Measurements from ENCODE around the gene VIPR2.

The VIPR2 gene

GRCh38 chr7:159157714-159158113 lies 13.0 kb upstream of the VIPR2 start:
- no peak for DNase-seq

GRCh38 chr7:159156436-159157245 lies 12.0 kb upstream of the VIPR2 start:
- no peak for DNase-seq

GRCh38 chr7:159155410-159155809 lies 10.7 kb upstream of the VIPR2 start:
- no peak for DNase-seq

- DNase-seq: no peak
Measured at GRCh38 chr7:159154243-159154642, 9.6 kb upstream of the VIPR2 start.

GRCh38 chr7:159153511-159153910 lies 8.8 kb upstream of the VIPR2 start:
- DNase-seq: no peak

GRCh38 chr7:159152816-159153215 lies 8.1 kb upstream of the VIPR2 start:
- no peak for DNase-seq

GRCh38 chr7:159151231-159151630 lies 6.6 kb upstream of the VIPR2 start:
- DNase-seq: no peak

- no peak for DNase-seq
Measured at GRCh38 chr7:159149488-159149887, 4.8 kb upstream of the VIPR2 start.

- DNase-seq: no peak
Measured at GRCh38 chr7:159148430-159149395, 4.0 kb upstream of the VIPR2 start.

GRCh38 chr7:159147687-159148086 lies 3.0 kb upstream of the VIPR2 start:
- no peak for DNase-seq

GRCh38 chr7:159147246-159147645 lies 2.6 kb upstream of the VIPR2 start:
- no peak for DNase-seq

GRCh38 chr7:159146084-159146858 lies 1.6 kb upstream of the VIPR2 start:
- no peak for DNase-seq

GRCh38 chr7:159145490-159145855 lies 806 bp upstream of the VIPR2 start:
- no peak for DNase-seq

- no peak for DNase-seq
Measured at GRCh38 chr7:159143780-159144757, 598 bp downstream of the VIPR2 start.

- DNase-seq: no peak
Measured at GRCh38 chr7:159142730-159143129, 1.9 kb downstream of the VIPR2 start.

GRCh38 chr7:159142199-159142598 lies 2.5 kb downstream of the VIPR2 start:
- DNase-seq: no peak

- no peak for DNase-seq
Measured at GRCh38 chr7:159141660-159142059, 3.0 kb downstream of the VIPR2 start.

GRCh38 chr7:159141167-159141566 lies 3.5 kb downstream of the VIPR2 start:
- DNase-seq: no peak

GRCh38 chr7:159140170-159140910 lies 4.3 kb downstream of the VIPR2 start:
- DNase-seq: no peak

- no peak for DNase-seq
Measured at GRCh38 chr7:159139639-159140038, 5.0 kb downstream of the VIPR2 start.

- no peak for DNase-seq
Measured at GRCh38 chr7:159139202-159139601, 5.5 kb downstream of the VIPR2 start.

Measured in activated gamma-delta T cell (primary cell).